ENCODE measurements around the gene BCL2. TPM values are rescaled to one million over a fixed set of nuclear protein-coding genes. Genes with fewer than 3 reads are reported as not detected.

Gene BCL2
- total and polyA plus RNA-seq, 9 of the 15 experiments (the other 6 are each of a cell fraction or from before 2014, with no cell fraction given): 0.10 to 1.1 (median 0.65) TPM

DNA sequence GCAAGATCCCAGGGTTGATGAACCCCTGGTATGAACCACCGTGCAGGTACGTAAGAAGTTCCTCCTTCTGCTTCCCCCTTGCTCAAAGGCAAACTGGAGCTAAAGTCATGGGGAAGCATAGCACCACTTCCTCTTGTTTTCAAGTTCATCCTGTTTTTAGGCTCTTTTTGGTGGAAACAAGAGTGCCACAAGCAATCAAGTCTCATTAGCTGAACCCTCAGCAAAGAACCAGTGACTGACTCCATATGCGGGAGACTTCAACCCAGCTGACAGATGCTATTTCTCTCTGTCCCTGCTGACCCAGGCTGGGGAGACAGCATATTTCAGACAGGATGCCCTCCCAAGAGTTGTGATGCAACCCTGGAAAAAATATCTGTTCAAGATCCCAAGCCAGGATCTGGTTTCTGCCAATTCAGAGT lies 47.7 kb downstream of the BCL2 start:
- FAIRE-seq (no peak), ATAC-seq (no peak), DNase-seq (ENCODE audit: extremely low read depth in 1 of 4, low spot score in 3 of 4) (no peak)
- intact Hi-C loops (cut with micrococcal nuclease) (no loop called here), in situ Hi-C loops (cut with MboI) (no loop called here)
- BruUV-seq (replicated peaks): no TSS peak
- no peaks in the 10 kb centered on the region for H3K36me3 ChIP-seq (ENCODE audit: control insufficient read depth, insufficient read depth, low read length)
- H3K27me3 ChIP-seq (ENCODE audit: control insufficient read depth in 2 of 2, insufficient read depth in 2 of 2, low read length in 2 of 2): peaks cover 2 to 12% of the 10 kb centered on the region in 2 experiments; a peak in 3 of 5 replicates
- TF ChIP-seq PHB (CRISPR knock-in tag; IDR thresholded peaks at IDR 0.05) (no peak), LCOR (CRISPR knock-in tag; IDR thresholded peaks at IDR 0.05) (no peak), CBX1 (IDR thresholded peaks at IDR 0.05; ENCODE audit: low read depth) (no peak), ZNF124 (CRISPR knock-in tag; IDR thresholded peaks at IDR 0.05) (no peak), SMAD2 (IDR thresholded peaks at IDR 0.05; ENCODE audit: low read depth, low read length) (no peak), MEIS2 (IDR thresholded peaks at IDR 0.05; ENCODE audit: partially characterized antibody) (no peak), HSF4 (CRISPR knock-in tag; IDR thresholded peaks at IDR 0.05; ENCODE audit: borderline replicate concordance) (no peak), HMGN3 (IDR thresholded peaks at IDR 0.05; ENCODE audit: borderline replicate concordance, extremely low read depth, insufficient read length, low read depth, low read length) (no peak), HEY1 (CRISPR knock-in tag; IDR thresholded peaks at IDR 0.05; ENCODE audit: borderline replicate concordance) (no peak), ESRRB (CRISPR knock-in tag; IDR thresholded peaks at IDR 0.05; ENCODE audit: borderline replicate concordance) (no peak), TBL1XR1 (IDR thresholded peaks at IDR 0.05; ENCODE audit: low read length in 2 of 2) (no peak), PML (IDR thresholded peaks at IDR 0.05; ENCODE audit: low read length) (no peak)
- TF ChIP-seq, protein P1, sequence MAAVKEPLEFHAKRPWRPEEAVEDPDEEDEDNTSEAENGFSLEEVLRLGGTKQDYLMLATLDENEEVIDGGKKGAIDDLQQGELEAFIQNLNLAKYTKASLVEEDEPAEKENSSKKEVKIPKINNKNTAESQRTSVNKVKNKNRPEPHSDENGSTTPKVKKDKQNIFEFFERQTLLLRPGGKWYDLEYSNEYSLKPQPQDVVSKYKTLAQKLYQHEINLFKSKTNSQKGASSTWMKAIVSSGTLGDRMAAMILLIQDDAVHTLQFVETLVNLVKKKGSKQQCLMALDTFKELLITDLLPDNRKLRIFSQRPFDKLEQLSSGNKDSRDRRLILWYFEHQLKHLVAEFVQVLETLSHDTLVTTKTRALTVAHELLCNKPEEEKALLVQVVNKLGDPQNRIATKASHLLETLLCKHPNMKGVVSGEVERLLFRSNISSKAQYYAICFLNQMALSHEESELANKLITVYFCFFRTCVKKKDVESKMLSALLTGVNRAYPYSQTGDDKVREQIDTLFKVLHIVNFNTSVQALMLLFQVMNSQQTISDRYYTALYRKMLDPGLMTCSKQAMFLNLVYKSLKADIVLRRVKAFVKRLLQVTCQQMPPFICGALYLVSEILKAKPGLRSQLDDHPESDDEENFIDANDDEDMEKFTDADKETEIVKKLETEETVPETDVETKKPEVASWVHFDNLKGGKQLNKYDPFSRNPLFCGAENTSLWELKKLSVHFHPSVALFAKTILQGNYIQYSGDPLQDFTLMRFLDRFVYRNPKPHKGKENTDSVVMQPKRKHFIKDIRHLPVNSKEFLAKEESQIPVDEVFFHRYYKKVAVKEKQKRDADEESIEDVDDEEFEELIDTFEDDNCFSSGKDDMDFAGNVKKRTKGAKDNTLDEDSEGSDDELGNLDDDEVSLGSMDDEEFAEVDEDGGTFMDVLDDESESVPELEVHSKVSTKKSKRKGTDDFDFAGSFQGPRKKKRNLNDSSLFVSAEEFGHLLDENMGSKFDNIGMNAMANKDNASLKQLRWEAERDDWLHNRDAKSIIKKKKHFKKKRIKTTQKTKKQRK (IDR thresholded peaks at IDR 0.05; ENCODE audit: borderline replicate concordance, low read depth, low read length): no peak
- ChIA-PET CTCF (ENCODE audit: low intra/inter-chr PET ratio) (no interaction called here), POLR2A (interaction anchor here (1.2 kb wide), 1 partner anchor 10 kb away, joined by 4 read pairs; no protein-coding TSS in a partner anchor)
- H3K4me3 ChIP-seq: no peak overlapping the region
- no peak overlapping the region for H3K27ac ChIP-seq (ENCODE audit: extremely low read depth, low read depth, low read length)
- no peaks in the 10 kb centered on the region for H3K79me2 ChIP-seq (ENCODE audit: control insufficient read depth, insufficient read depth, low read length)
- H4K20me1 ChIP-seq (replicated peaks; ENCODE audit: control insufficient read depth, insufficient read depth, low read length): no peaks in the 10 kb centered on the region; the same call in 1 of the 2 replicates
- no peak overlapping the region for H3K9ac ChIP-seq (ENCODE audit: insufficient read depth in 1 of 2, low read depth in 2 of 2, low read length in 2 of 2)
- WGBS (ENCODE audit: insufficient coverage, low coverage, missing lambda C conversion rate): 26% methylated on average over 3 of the region's 3 CpGs
- H3K9me3 ChIP-seq (replicated peaks; ENCODE audit: control insufficient read depth, insufficient read depth, low read depth, low read length): no peaks in the 10 kb centered on the region
- no peaks in the 10 kb centered on the region for H3K9me1 ChIP-seq (ENCODE audit: control insufficient read depth, insufficient read depth, low read length)
- no peaks in the 10 kb centered on the region for H3K4me1 ChIP-seq (replicated peaks in 1 of 2; ENCODE audit: control insufficient read depth in 2 of 2, insufficient read depth in 2 of 2, low read length in 2 of 2)
- H2AFZ ChIP-seq (ENCODE audit: low read depth, low read length): no peak overlapping the region
- no peak overlapping the region for H3K4me2 ChIP-seq (ENCODE audit: insufficient read depth, low read length)

Measured in K562 (cell line).